Omental fat pad (tissue), 4 donors: ENCODE results near the gene DCUN1D2. TPM values are rescaled to one million over a fixed set of nuclear protein-coding genes. Genes with fewer than 3 reads are reported as not detected.

ENCODE experiments used
- ATAC-seq: fragments of 150-250 bp; one replicate; pipeline ENCODE4 v1.9.1; 2016; ENCODE audit warnings: mild to moderate bottlenecking, moderate library complexity; ENCODE audit not compliant: low FRiP score
- DNase-seq: peaks from one replicate; pipeline ENCODE4 v3.0.0-alpha.2; 2019; ENCODE audit warnings: low spot score
- CTCF ChIP-seq, 3 donors: fragments of 450-650 bp; IDR thresholded peaks; one replicate each; pipeline ENCODE4 v1.5.1; 2016 to 2017; ENCODE audit warnings: antibody characterized with exemption in 3 of 3, mild to moderate bottlenecking in 3 of 3, moderate library complexity in 2 of 3
- small RNA-seq: library from RNA; depleted of rRNA; stranded (forward); fragments of <200 nt; gene quantifications from one replicate; pipeline ENCODE3, GENCODE V24; 2016
- total RNA-seq, 4 donors: library from RNA; depleted of rRNA; stranded (reverse); fragments of >200 nt; gene quantifications; one replicate each; pipeline ENCODE4 v1.1.0, GENCODE V29; 2016

DCUN1D2 gene
- total RNA-seq, 4 donors from 2014 or later = 10.9 to 28.4 (median 14.5) TPM

DNA sequence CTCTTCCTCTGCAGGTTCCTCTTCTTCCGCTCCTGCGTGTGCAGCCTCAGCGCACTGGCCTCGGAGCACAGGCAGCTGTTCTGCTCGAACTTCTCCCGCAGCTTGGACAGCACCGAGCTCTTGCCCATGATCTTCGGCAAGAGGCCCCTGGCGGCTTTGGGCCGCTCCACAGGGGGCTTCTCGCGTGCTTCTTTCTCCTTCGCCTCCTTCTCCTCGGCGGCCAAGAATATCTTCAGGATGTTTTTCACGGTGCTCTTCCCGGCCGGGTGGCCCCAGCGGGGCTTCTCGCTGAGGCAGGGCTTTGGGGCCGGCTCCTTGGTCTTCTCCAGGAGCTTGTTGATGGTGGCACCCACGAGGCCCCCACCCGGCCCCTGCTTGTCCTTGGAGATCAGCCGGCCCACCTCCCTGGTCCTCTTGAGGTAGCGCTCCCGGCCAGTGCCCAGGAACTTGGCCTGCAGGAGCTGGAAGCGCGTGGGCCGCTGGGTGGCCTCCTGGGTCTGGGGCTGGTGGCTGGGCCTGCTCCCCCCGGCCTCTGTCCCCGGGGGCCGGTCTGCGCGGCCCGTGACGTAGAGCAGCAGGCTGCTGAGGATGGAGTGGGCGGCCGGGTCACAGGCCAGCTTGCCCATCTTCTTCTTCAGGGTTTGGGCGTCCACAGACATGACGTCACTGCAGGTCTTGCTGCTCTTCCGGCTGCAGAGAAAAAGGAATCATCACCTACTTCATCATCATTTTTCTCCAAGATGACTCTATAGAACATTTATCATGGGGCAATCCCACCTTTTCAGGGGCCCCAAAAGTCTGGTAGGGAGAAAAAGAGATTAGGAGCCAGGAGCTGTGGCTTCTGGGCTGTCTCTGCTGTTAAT is 82.7 kb downstream of the DCUN1D2 start:
- ATAC-seq (no peak), DNase-seq (no peak)
- TF ChIP-seq CTCF (IDR thresholded peaks at IDR 0.05) = no peak

- DNase-seq (no peak), ATAC-seq (no peak)
- TF ChIP-seq CTCF (IDR thresholded peaks at IDR 0.05) = no peak
These were observed 83.4 kb downstream of the DCUN1D2 start for GRCh38 chr13:113407103-113407530.

DNA sequence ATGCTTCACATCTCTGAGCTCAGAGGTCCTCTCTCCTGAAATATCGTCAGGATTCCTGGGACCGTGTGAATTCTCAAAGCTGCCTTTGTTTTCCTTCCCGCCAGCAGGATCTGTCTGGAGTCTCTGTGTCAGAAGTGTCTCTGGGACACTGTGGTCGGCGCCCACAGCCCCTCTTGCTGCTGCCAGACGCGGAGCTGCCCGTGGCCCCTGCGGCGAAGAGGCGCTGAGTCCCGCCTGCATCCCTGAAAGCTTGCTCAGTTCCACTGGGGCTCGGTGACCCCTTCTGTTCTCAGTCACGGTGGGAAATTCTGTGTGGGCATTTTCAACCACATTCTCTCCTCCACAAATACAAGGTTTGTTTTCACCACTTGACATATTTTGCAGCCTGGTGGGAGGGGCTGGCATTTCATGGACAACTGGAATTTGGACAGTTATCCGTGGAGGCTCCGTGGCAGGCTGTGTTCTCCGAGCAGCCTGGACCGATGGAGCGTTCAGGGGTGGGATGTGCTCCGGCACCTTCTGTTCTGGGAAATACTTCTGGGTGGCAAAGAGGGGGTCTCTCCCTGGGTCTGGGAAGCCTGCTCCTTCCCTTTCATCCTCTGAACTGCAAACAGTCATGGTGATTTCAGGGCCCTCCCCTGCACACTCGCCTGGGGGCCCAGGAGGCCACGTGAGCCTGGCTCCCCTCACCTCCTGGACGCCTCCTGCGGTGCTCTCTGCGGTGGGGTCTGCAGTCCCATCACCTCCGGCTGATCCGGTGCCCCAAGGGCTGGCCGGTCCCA is 84.0 kb downstream of the DCUN1D2 start:
- DNase-seq (no peak), ATAC-seq (no peak)
- TF ChIP-seq CTCF (IDR thresholded peaks at IDR 0.05) = no peak

Small RNAs within 50 kb of the gene (small RNA-seq; reads per million reads assigned to genes)
- not detected for gene RNU1-16P

Other genes with a start within 250 kb of the DCUN1D2 start
- 100 to 1,000 TPM in 2 of 4 donors, 10 to 100 TPM in 2; 91.0 to 132 (median 106) TPM for gene LAMP1, start 193.5 kb downstream of the DCUN1D2 start, total RNA-seq
- 1 to 10 TPM; 1.7 to 4.4 (median 2.1) TPM for gene GRTP1, start 126.6 kb downstream of the DCUN1D2 start, total RNA-seq
- gene ADPRHL1, start 37.2 kb downstream of the DCUN1D2 start, total RNA-seq = 1 to 10 TPM in 3 of 4 donors, under 1 TPM in 1; 0.72 to 2.7 (median 1.7) TPM
- gene TFDP1, start 94.0 kb upstream of the DCUN1D2 start, total RNA-seq = 10 to 100 TPM; 32.6 to 59.6 (median 44.4) TPM
- gene ATP4B, start 167.5 kb upstream of the DCUN1D2 start, total RNA-seq = not detected
- gene GRK1, start 176.5 kb upstream of the DCUN1D2 start, total RNA-seq = not detected